NCI-H128 (cell line): ENCODE measurements around the gene SYCP3.
A peak's percentile ranks its signal among the peaks of the same experiment; 100 is the strongest.

Source experiments
- DNase-seq: peaks from one replicate; lab custom pipeline; 2025; ENCODE audit not compliant: unreplicated experiment; lab: John Stamatoyannopoulos, UW

SYCP3 gene

DNA sequence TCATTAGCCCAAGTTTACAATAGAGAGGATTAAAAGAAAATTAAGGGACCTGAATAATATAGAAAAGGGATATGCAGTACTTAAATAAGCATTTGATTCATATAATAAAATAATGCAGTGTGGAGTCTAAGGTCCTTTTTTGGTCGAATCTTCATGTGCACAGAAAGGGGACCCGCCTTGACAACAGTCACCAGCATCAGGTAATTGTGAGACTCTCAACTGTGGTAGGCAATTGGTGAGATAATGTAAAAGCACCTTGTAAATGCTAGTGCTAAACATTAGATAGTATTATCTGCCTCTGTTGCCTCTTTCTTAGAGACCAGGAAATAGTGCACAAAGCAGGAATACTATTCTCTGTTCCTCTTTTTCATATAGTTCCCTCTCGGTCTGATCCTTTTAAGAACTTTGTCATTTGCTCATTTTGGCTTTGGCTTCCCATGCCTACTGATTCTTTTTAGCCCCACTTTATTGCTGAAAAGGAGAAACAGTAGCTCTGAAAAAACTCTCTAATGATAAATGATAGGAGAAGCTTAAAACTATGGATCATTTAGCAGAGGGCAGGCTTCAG lies 24.3 kb downstream of the SYCP3 start:
- DNase-seq: no peak

DNA sequence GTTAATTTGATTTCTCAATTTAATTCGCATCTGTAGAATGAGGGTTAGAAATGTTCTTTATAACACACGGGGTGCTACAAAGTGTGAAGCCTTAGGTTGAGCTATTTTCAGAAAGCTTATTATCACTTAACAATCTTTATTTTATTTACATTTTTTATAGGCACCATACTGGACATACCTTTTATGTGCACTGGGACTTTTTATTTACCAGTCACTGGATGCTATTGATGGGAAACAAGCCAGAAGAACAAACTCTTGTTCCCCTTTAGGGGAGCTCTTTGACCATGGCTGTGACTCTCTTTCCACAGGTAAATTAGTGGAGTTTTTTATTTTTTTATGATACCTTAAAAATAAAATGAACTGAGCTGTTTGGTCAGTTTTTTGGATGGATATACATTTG lies 25.3 kb downstream of the SYCP3 start:
- no peak for DNase-seq

- DNase-seq: no peak
These were observed 26.1 kb downstream of the SYCP3 start for GRCh38 chr12:101713059-101713682.

DNA sequence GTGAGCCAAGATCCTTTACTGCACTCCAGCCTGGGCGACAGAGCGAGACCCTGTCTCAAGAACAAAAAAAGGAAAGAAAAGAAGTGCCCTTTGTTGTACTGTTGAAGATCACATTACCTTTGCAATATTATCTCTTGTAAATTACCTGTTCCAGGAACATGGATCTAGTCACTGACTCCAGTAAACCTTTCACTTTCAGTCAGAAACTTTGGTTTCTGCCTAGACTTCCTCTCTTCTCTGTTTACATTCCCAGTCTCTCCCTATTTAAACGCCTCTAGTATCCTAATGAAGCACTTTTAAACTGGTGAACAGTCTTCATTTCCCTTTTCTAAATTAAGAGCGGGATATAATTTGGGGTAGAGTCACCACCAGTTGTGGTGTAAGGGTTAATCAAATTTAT lies 29.0 kb downstream of the SYCP3 start:
- DNase-seq: no peak

- no peak for DNase-seq
These were observed 32.0 kb downstream of the SYCP3 start for GRCh38 chr12:101707131-101707782.

DNA sequence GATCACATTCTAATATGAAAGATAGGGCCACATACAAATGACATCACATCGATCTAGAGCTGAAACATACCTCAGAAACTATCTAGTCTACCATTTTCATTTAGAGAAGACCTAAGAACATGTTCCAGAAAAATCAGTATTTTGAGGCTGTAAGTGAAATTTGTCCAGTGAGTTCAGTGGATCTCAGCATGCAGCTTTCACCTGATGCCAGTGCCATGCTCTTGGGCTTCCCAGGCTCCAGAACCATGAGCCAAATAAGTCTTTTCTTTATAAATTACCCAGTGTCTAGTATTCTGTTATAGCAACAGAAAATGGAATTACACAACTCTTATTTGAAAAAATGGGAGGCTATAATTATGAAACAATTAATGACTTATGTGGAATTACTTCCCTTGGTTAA lies 32.9 kb downstream of the SYCP3 start:
- no peak for DNase-seq

- DNase-seq: no peak
These were observed 35.8 kb downstream of the SYCP3 start for GRCh38 chr12:101703487-101703886.

- no peak for DNase-seq
These were observed 38.9 kb downstream of the SYCP3 start for GRCh38 chr12:101700299-101700820.

GRCh38 chr12:101698800-101699347 lies 40.4 kb downstream of the SYCP3 start:
- DNase-seq: no peak

GRCh38 chr12:101697930-101698799 lies 41.1 kb downstream of the SYCP3 start:
- no peak for DNase-seq

- peak; percentile 39 for DNase-seq
These were observed 41.9 kb downstream of the SYCP3 start, which contains the start of gene CHPT1 for GRCh38 chr12:101697197-101697929. CHPT1 (plus strand) TSS chr12:101697640; CDS start chr12:101697862, 222 bp downstream.

GRCh38 chr12:101696251-101697196 lies 42.7 kb downstream of the SYCP3 start:
- no peak for DNase-seq

- DNase-seq: no peak
These were observed 43.6 kb downstream of the SYCP3 start for GRCh38 chr12:101695706-101696105.

- DNase-seq: no peak
These were observed 44.3 kb downstream of the SYCP3 start for GRCh38 chr12:101694986-101695385.

GRCh38 chr12:101694297-101694848 lies 44.9 kb downstream of the SYCP3 start:
- no peak for DNase-seq

- DNase-seq: no peak
These were observed 47.7 kb downstream of the SYCP3 start for GRCh38 chr12:101691503-101692096.

DNA sequence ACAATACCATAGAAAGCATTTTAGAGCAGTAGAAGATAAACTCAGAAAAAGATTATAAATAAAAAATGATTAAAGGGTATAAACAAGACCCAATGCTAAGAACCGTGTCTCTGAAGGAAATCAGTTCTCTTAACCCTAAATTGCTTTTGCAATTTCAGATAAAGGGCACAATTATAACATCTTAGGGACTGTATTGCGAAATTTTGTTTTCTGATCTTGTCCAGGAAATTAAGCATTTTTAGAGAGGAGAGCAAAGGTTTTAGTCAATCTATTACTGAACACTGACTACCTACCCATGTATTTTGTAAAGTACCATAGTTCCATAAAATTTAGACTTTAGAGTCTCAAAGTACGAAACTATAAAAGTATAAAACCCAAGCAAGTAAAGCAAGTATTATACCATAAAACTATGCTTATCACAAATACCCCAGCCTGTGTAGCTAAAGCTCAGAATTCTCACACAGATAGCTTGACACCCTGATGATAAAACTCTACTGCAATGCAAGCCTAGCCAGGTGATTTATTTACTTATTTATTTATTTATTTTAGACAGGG lies 48.6 kb downstream of the SYCP3 start:
- no peak for DNase-seq

DNA sequence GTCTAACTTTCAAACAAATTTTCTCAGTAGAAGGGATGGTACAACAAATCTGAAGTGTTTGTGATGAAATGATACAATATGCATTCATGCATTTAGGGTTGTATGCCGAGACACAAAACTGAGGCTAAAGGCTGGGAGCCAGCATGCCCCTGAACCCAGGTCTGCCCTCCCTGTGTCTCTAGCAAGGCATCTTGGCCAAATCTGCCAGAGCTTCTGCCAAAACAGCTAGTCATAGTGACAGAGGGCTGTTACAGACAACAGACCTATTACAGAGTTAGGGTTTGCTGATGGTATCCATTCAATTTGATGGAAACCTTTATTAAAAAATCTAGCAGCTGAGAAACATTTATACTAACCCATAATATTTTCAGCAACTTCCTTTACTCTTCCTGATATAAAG lies 53.1 kb downstream of the SYCP3 start:
- DNase-seq: no peak
